ENCODE measurements around the gene ARHGAP6. TPM values are rescaled to one million over a fixed set of nuclear protein-coding genes. Genes with fewer than 3 reads are reported as not detected.

Gene ARHGAP6
- total and polyA plus RNA-seq, 2 of the 4 experiments (the other 2 are of a cell fraction) = 1.4 to 1.8 TPM

GRCh38 chrX:11429538-11430085, 236.1 kb downstream of the ARHGAP6 start:
- no peak overlapping the region for H2AK9ac ChIP-seq (replicated peaks; ENCODE audit: low read depth, low read length, poor library complexity)

More at GRCh38 chrX:11429538-11430085, 236.1 kb downstream of the ARHGAP6 start:
- Histone ChIP-seq H2BK120ac (ENCODE audit: low read depth, low read length) (0 out of 2 replicates have a peak overlapping the region, but pooled peaks have one; percentile 5), H3K79me1 (ENCODE audit: low read depth in 1 of 2, low read length in 2 of 2) (no peaks in the 10 kb centered on the region), H3K4me2 (ENCODE audit: low read depth, low read length) (no peak overlapping the region), H3K27ac (ENCODE audit: insufficient read depth, low read length) (no peak overlapping the region), H3K56ac (ENCODE audit: extremely low read depth, insufficient read depth, low read length) (no peak overlapping the region), H3K9ac (ENCODE audit: low read depth, low read length) (no peak overlapping the region), H4K20me1 (ENCODE audit: insufficient read depth, low read length) (no peaks in the 10 kb centered on the region), H3K36me3 (ENCODE audit: control insufficient read depth, insufficient read depth, low read length) (no peaks in the 10 kb centered on the region), H2BK20ac (ENCODE audit: low read depth, low read length) (no peak overlapping the region), H3K9me3 (ENCODE audit: control insufficient read depth, insufficient read depth, low read length) (no peaks in the 10 kb centered on the region), H3K4ac (ENCODE audit: low read depth, low read length) (0 out of 2 replicates have a peak overlapping the region, but pooled peaks have one; percentile 3), H3K27me3 (ENCODE audit: control insufficient read depth, insufficient read depth, low read length) (no peaks in the 10 kb centered on the region), H2BK15ac (ENCODE audit: low read depth, low read length) (no peak overlapping the region), H2AK5ac (ENCODE audit: low read depth, low read length) (no peak overlapping the region), H3K4me3 (ENCODE audit: insufficient read depth, low read depth, low read length) (no peak overlapping the region), H4K91ac (ENCODE audit: insufficient read depth, low read depth, low read length) (no peak overlapping the region), H3K4me1 (ENCODE audit: control insufficient read depth, insufficient read depth, low read length) (peaks cover 4% of the 10 kb centered on the region), H4K5ac (ENCODE audit: low read depth, low read length) (peak overlapping the region; percentile 71), H3K9me1 (ENCODE audit: insufficient read depth, low read length) (no peaks in the 10 kb centered on the region; the same call in 1 of the 2 replicates), H2BK5ac (ENCODE audit: low read depth, low read length, poor library complexity, severe bottlenecking) (no peak overlapping the region), H3K14ac (replicated peaks; ENCODE audit: low read depth, low read length) (no peak overlapping the region), H3K18ac (ENCODE audit: low read depth, low read length) (peak overlapping the region; percentile 41; the same call in 1 of the 2 replicates), H3K23ac (ENCODE audit: low read depth, low read length) (no peak overlapping the region), H4K8ac (ENCODE audit: low read depth in 2 of 2, low read length in 2 of 2) (no peak overlapping the region), H2AFZ (replicated peaks; ENCODE audit: low read length, poor library complexity) (no peak overlapping the region)
- dilution Hi-C loops (cut with HindIII; ENCODE audit: low sequenced_read_pairs, unreplicated experiment) (no loop called here), intact Hi-C loops (cut with micrococcal nuclease) (loop anchor here (10.0 kb wide), 1 partner anchor 285 kb away; no protein-coding TSS in a partner anchor), in situ Hi-C loops (cut with MboI; ENCODE audit: low sequenced_read_pairs) (no loop called here)
- ATAC-seq (ENCODE audit: low read depth) = no peak
- TF ChIP-seq CHD1 (IDR thresholded peaks at IDR 0.05; ENCODE audit: low read depth, low read length) = no peak
- TF ChIP-seq RCOR1 (IDR thresholded peaks at IDR 0.05; ENCODE audit: insufficient replicate concordance, low read length) = no peak
- TF ChIP-seq CEBPB (IDR thresholded peaks at IDR 0.05; ENCODE audit: low read depth, low read length) = no peak
- TF ChIP-seq MAFK (IDR thresholded peaks at IDR 0.05; ENCODE audit: low read depth, low read length) = no peak
- no TSS peak for BruUV-seq (replicated peaks)
- DNase-seq = no peak
- WGBS, 2 experiments (ENCODE audit: extremely low coverage in 2 of 2, insufficient read length in 1 of 2) = 28% methylated on average over 2 of the region's 3 CpGs; no CpG with 5 or more reads in 1 of the 2 experiments
- POLR2A ChIA-PET (ENCODE audit: unreplicated experiment) = no interaction called here
- CTCF ChIA-PET = interaction anchor here (0.8 kb wide), 1 partner anchor 12 kb away, joined by 3 read pairs; no protein-coding TSS in a partner anchor
